RWPE1 (cell line): Measurements from ENCODE around the gene SLC4A9.
"Not testable (repeated sequence)": the region's sequence is repeated elsewhere in the genome, so short reads cannot be mapped to it uniquely, and the experiment has no call there.

Experiments
- CTCF ChIA-PET: fragments of 350-600 bp; sonication (Branson Sonifier 250); formaldehyde crosslinking; extraction: SDS; loops from one replicate; lab custom pipeline; 2021; lab: Yijun Ruan, JAX
- POLR2A ChIA-PET: fragments of 400-600 bp; formaldehyde crosslinking; extraction: SDS; loops from one replicate; lab custom pipeline; 2020; ENCODE audit warnings: antibody characterized with exemption; ENCODE audit not compliant: low non-redundant PET; lab: Yijun Ruan, JAX
- DNase-seq: peaks from one replicate; pipeline ENCODE4 v3.0.0; 2012; ENCODE audit warnings: low spot score
- H3K27ac ChIP-seq: fragments of 450-650 bp; 2 replicates; pipeline ENCODE4 v1.5.1; 2017
- TF ChIP-seq, protein P1 (sequence below): fragments of 450-650 bp; conservative IDR thresholded peaks from 2 replicates; pipeline ENCODE4 v1.5.1; 2017; ENCODE audit warnings: low read depth, mild to moderate bottlenecking

Gene SLC4A9

GRCh38 chr5:140417235-140417634 lies 57.2 kb downstream of the SLC4A9 start:
- ChIA-PET POLR2A (no interaction called here), CTCF (interaction anchor here (0.5 to 0.7 kb wide), 3 partner anchors 13 to 238 kb away, joined by 3 to 4 read pairs (median 3); no protein-coding TSS in a partner anchor)
- TF ChIP-seq, protein P1, sequence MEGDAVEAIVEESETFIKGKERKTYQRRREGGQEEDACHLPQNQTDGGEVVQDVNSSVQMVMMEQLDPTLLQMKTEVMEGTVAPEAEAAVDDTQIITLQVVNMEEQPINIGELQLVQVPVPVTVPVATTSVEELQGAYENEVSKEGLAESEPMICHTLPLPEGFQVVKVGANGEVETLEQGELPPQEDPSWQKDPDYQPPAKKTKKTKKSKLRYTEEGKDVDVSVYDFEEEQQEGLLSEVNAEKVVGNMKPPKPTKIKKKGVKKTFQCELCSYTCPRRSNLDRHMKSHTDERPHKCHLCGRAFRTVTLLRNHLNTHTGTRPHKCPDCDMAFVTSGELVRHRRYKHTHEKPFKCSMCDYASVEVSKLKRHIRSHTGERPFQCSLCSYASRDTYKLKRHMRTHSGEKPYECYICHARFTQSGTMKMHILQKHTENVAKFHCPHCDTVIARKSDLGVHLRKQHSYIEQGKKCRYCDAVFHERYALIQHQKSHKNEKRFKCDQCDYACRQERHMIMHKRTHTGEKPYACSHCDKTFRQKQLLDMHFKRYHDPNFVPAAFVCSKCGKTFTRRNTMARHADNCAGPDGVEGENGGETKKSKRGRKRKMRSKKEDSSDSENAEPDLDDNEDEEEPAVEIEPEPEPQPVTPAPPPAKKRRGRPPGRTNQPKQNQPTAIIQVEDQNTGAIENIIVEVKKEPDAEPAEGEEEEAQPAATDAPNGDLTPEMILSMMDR = no peak
- no peak for DNase-seq
- H3K27ac ChIP-seq = no peak overlapping the region

- TF ChIP-seq, protein P1 = no peak
- POLR2A ChIA-PET = no interaction called here
- CTCF ChIA-PET = interaction anchor here (0.5 to 0.6 kb wide), 2 partner anchors 162 to 675 kb away, joined by 4 read pairs; partner anchors contain the start of gene PCDHB2
- H3K27ac ChIP-seq = no peak overlapping the region
- DNase-seq = no peak
Observed at GRCh38 chr5:140418862-140419520, 59.0 kb downstream of the SLC4A9 start.

DNA sequence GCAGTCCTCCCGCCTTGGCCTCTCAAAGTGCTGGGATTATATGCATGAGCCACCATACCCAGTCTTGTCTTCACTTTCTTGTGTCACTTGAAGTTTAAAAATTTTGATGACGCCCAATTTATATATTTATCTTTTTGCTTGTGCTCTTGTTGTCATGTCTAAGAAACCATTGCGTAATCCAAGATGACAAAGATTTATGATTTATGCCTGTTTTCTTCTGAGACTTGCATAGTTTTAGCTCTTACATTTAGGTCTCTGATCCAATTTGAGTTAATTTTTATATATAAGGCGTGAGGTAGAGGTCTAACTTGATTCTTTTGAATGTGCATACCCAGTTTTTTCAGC lies 60.2 kb downstream of the SLC4A9 start:
- TF ChIP-seq, protein P1 = no peak
- ChIA-PET POLR2A (no interaction called here), CTCF (no interaction called here)
- no peak for DNase-seq
- no peak overlapping the region for H3K27ac ChIP-seq

- H3K27ac ChIP-seq = no peak overlapping the region
- ChIA-PET CTCF (no interaction called here), POLR2A (no interaction called here)
- DNase-seq = no peak
- TF ChIP-seq, protein P1 = no peak
Observed at GRCh38 chr5:140420665-140421361, 60.8 kb downstream of the SLC4A9 start.

- H3K27ac ChIP-seq, POLR2A ChIA-PET, DNase-seq, CTCF ChIA-PET: not testable (repeated sequence)
Observed at GRCh38 chr5:140421375-140421774, 61.4 kb downstream of the SLC4A9 start.

DNA sequence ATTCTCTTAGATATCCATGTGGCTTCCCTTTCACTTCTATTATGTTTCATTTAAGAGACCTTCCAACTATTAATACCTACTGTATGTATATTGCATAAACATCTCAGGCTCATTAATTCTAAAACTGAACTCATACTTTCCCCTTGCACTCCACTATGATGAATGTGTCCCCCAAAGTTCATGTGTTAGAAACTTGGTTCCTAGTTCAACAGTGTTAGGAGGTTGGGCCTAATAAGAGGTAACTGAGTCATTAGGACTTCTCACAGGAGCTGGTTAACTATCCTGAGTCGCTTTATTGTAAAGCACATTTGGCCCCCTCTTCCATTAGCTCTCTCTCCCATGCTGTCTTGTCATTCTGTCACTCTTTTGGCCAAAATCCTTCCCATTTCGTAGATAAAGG lies 63.6 kb downstream of the SLC4A9 start:
- POLR2A ChIA-PET = no interaction called here
- CTCF ChIA-PET = no interaction called here
- TF ChIP-seq, protein P1 = no peak
- no peak for DNase-seq
- no peak overlapping the region for H3K27ac ChIP-seq

GRCh38 chr5:140424135-140424534 lies 64.1 kb downstream of the SLC4A9 start:
- no peak for DNase-seq
- H3K27ac ChIP-seq = no peak overlapping the region
- TF ChIP-seq, protein P1 = no peak
- POLR2A ChIA-PET = interaction anchor here (0.9 kb wide), 1 partner anchor 22 kb away, joined by 8 read pairs; no protein-coding TSS in a partner anchor
- CTCF ChIA-PET = no interaction called here
